Stimulated activated CD8-positive, alpha-beta memory T cell treated with anti-CD3 and anti-CD28 coated beads, Interleukin-15, amount 100 ng/mL, for 1 hour (primary cell): ENCODE results near the gene TPCN2.

Experiments used
- DNase-seq: peaks from one replicate; pipeline ENCODE4 v3.0.0-alpha.2; 2020; ENCODE audit warnings: low read depth

The TPCN2 gene

GRCh38 chr11:69167130-69167915 is 118.6 kb downstream of the TPCN2 start:
- DNase-seq, result no peak

GRCh38 chr11:69167916-69168691 is 119.4 kb downstream of the TPCN2 start:
- DNase-seq, result no peak

- no peak for DNase-seq
Measured at GRCh38 chr11:69169479-69169878, 120.7 kb downstream of the TPCN2 start.

- no peak for DNase-seq
Measured at GRCh38 chr11:69170704-69171103, 122.0 kb downstream of the TPCN2 start.

- no peak for DNase-seq
Measured at GRCh38 chr11:69171476-69172240, 122.9 kb downstream of the TPCN2 start.

GRCh38 chr11:69172674-69173073 is 123.9 kb downstream of the TPCN2 start:
- DNase-seq, result no peak

GRCh38 chr11:69173331-69173730 is 124.6 kb downstream of the TPCN2 start:
- no peak for DNase-seq

- DNase-seq, result no peak
Measured at GRCh38 chr11:69173925-69174581, 125.3 kb downstream of the TPCN2 start.

GRCh38 chr11:69174841-69175240 is 126.1 kb downstream of the TPCN2 start:
- DNase-seq, result no peak

- no peak for DNase-seq
Measured at GRCh38 chr11:69178819-69179482, 130.2 kb downstream of the TPCN2 start.

- DNase-seq, result no peak
Measured at GRCh38 chr11:69180226-69180625, 131.5 kb downstream of the TPCN2 start.

GRCh38 chr11:69180726-69181125 is 132.0 kb downstream of the TPCN2 start:
- no peak for DNase-seq

- DNase-seq, result no peak
Measured at GRCh38 chr11:69183613-69184012, 134.9 kb downstream of the TPCN2 start.
